Activated CD4-positive, alpha-beta T cell treated with anti-CD3 and anti-CD28 coated beads, Interleukin-2, Interleukin-4, amounts not matched to agents 100 ng/mL and 50 ng/mL, durations not matched to agents 16 hours and 8 hours (primary cell): ENCODE data around the gene GSS.
A peak's percentile ranks its signal among the peaks of the same experiment; 100 is the strongest.
"Not testable (repeated sequence)": the region's sequence is repeated elsewhere in the genome, so short reads cannot be mapped to it uniquely, and the experiment has no call there.

Experiments
- DNase-seq: peaks from one replicate; pipeline ENCODE4 v3.0.0-alpha.2; 2020; ENCODE audit warnings: low spot score

The GSS gene

DNA sequence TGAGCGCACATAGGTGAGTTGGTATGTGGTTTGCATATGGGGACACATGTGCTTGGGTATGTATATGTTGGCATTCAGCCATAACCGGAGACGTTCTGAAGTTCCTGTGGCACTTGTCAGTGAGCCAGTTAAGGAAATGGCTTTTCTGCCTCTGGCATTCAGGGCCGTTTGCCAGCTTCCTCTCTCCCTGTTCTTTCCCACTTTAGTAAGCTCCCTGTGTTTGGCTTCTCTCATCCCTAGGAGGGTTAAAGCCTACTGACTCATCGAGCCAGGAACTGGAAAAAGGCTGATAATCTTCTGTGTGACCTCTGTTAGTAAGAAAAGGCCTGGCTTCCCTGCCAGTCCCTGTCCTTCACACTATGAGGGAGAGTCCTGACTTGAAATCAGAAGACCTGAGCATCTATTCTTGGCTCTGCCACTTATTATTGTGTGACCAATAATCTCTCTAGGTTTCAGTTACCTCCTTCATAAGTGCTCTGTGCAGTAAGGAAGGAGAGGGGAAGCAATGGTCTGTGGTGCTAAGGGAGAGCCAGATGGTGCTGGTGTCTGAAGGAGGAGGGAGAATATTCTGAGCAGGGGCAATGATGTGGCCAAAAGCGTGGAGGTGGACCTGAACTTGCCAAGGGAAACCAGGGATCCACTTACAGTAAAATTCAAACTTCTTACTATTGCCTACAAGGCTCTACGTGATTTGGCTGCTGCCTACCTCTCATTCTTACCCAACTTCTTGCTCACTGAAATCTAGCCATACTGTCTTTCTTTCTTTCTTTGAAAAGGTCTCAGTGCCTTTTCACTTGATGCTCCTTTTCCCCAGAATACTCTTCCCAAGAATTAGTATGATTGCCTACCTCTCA lies 47.8 kb downstream of the GSS start:
- no peak for DNase-seq

DNA sequence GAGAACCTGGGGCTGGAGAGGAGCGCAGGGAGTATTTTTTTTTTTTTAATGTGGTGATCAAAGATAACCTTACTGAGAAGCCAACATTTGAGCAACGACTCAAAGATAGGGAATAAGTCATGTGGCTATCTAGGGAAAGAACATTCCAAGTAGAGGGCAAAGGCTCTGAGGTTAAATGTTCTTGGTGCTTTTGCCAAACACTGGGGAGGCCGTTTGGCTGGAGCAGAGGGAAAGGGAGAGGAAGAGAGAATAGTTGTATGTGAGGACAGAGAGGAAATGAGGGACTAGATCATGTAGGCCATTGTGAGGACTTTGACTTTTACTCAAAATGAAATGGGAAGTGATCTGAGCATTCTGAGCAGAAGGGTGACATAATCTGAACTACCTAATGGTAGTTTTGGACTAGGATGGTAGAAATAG lies 51.4 kb downstream of the GSS start:
- no peak for DNase-seq

- not testable (repeated sequence) for DNase-seq
Observed at GRCh38 chr20:34898731-34899130, 56.9 kb downstream of the GSS start.

GRCh38 chr20:34898129-34898528 lies 57.5 kb downstream of the GSS start:
- DNase-seq: not testable (repeated sequence)

DNA sequence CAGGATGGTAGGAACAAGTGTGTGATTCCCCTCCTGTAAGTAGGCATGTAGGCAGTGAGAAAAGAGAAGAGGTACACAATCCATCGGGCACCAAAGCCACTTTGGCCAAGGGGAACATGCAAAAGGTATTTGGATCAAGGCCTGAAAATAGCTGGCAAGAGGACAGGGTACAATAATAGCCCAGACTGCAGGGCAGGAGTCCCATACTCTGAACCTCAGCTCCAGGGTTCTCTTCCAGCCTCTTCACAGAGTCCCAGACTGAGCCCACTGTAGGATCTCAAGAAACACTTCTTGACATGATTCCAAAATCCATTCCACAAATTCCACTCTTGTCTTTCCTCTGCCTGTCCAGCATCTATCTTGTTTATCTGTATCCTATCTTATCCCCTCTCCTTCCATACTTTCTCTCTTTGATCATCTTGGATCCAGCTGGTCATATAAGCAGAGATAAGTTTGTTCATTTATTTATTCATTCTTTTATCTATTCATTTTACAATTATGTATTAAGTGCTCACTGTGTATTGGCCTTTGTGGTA lies 59.5 kb downstream of the GSS start:
- DNase-seq: no peak

GRCh38 chr20:34895465-34895864 lies 60.1 kb downstream of the GSS start:
- no peak for DNase-seq

GRCh38 chr20:34894723-34895122 lies 60.9 kb downstream of the GSS start:
- DNase-seq: no peak

GRCh38 chr20:34892671-34893070 lies 62.9 kb downstream of the GSS start:
- no peak for DNase-seq

- peak; percentile 85 for DNase-seq
Observed at GRCh38 chr20:34891166-34892062, 64.2 kb downstream of the GSS start.

GRCh38 chr20:34888468-34888867 lies 67.1 kb downstream of the GSS start:
- DNase-seq: no peak

GRCh38 chr20:34887023-34887422 lies 68.6 kb downstream of the GSS start:
- DNase-seq: no peak

GRCh38 chr20:34886122-34886521 lies 69.5 kb downstream of the GSS start:
- DNase-seq: no peak

- no peak for DNase-seq
Observed at GRCh38 chr20:34884260-34884659, 71.3 kb downstream of the GSS start.

DNA sequence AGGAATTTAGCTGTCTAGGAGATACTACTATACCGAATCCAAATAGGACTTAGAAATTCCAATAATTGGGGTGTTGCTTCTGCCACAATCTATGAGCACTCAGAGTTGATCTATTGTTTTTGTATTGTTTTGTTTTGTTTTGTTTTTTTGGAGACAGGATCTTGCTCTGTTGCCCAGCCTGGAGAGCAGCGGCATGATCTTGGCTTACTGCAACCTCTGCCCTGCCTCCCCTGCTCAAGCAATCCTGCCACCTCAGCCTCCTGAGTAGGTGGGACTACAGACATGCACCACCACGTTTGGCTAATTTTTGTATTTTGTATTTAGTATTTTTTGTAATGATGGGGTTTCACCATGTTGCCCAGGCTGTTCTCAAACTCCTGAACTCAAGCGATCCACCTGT lies 71.8 kb downstream of the GSS start:
- no peak for DNase-seq

DNA sequence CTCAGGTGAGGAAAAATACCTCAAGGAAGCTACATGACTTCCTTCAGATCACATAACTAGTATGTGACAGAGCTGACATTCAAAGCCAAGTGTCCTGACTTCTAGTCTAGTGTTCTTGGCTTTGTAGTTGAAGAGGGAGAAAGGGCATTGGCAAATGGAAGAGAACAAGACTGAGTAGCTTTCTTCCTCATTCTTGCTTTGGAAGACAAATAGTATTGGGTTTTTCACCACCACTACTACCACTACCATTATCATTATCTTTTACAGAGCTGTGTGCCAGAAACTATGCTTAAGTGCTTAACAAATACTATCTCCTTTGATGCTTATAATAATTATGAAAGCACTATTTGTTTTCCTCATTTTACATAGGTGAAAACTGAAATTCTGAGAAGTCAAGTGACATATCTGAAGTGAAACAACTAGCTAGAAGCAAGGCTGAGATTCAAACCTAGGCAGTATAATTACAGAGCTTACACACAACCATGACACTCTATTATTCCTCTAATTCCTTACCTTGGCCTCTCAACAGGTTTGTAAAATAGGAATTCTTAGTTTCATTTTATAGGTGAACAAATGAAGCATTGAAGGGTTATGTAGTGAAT lies 72.4 kb downstream of the GSS start:
- DNase-seq: no peak

DNA sequence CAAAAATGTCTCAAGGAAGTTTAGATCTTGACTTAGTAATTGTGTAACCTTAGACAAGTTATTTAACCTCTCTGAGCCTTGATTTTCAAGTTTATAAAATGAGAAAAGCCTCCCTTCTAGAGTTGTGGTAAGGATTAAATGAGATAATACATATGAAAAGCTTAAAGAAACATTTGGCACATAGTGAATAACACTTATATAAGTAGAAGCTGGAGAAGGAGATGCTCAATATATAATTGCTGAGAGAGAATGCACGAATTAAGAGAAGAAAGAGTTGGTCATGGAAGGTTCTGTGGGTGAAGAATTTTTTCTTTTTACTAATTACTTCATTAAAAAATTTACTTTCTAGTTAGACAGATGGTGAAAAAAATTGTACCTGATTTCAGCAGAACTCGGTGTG lies 73.9 kb downstream of the GSS start:
- no peak for DNase-seq

DNA sequence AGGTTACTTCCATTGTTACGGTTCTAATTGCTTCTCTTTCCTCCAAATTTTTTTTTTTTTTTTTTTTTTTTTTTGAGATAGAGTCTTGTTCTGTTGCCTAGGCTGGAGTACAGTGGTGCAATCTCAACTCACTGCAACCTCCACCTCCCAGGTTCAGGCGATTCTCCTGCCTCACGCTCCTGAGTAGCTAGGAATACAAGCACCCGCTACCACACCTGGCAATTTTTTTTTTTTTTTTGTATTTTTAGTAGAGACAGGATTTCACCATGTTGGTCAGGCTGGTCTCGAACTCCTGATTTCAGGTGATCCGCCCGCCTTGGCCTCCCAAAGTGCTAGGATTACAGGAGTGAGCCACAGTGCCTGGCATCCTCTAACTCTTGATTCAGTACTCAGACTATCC lies 74.6 kb downstream of the GSS start:
- DNase-seq: not testable (repeated sequence)

- no peak for DNase-seq
Observed at GRCh38 chr20:34880215-34880850, 75.3 kb downstream of the GSS start.
